LHCN-M2 (cell line): ENCODE results near the gene CDHR5. TPM values are rescaled to one million over a fixed set of nuclear protein-coding genes. Genes with fewer than 3 reads are reported as not detected.

Experiments used
- DNase-seq: peaks from one replicate; pipeline ENCODE4 v3.0.0-alpha.2; 2012; ENCODE audit warnings: low read depth
- total RNA-seq: library from RNA; depleted of rRNA; stranded (reverse); fragments of >200 nt; gene quantifications from 2 replicates; pipeline ENCODE4 v1.2.3, GENCODE V29; 2014

CDHR5 gene
- total RNA-seq, 1 experiment from 2014 or later, result not detected

DNA sequence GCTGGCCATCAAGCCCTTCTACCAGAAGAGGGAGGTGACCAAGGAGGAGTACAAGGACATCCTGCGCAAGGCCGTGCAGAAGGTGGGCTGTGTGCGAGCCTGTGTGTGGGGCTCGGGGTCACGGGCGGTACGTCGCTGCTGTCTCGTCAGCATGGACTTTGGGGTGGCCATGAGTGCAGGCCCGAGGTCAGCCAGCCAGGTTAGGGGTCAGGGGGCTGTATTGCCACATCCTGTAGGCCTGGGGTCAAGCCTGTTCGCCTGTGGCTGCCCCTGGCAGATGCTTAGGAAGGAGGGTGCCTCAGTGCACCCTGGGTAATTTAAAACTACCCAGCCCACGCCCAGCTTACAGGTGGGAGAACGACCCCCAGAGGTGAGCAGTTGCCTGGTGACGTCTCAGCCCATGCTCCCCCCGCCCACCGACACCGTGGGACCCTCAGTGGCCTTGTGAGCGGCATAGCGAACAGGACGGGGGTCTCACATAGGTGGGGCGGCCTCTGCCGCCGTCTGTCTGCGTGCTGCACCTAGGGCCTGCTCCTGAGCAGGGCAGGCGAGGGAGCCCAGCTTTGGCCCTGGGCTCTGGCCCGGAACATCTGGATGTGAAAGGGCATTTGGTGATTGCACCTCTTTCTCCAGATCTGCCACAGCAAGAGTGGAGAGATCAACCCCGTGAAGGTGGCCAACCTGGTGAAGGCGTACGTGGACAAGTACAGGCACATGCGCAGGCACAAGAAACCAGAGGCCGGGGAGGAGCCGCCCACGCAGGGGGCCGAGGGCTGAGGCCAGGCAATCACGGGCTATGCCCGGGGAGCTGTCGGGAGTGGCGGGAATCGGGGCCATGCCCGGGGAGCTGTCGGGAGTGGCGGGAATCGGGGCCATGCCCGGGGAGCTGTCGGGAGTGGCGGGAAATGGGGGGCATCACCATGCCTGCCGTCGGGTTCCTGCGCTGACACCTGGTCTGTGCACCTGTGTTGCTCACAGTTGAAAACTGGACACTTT is 13.5 kb downstream of the CDHR5 start:
- no peak for DNase-seq

GRCh38 chr11:610146-610801 is 14.5 kb downstream of the CDHR5 start:
- DNase-seq, result no peak

- no peak for DNase-seq
Measured at GRCh38 chr11:609341-609811, 15.4 kb downstream of the CDHR5 start.

DNA sequence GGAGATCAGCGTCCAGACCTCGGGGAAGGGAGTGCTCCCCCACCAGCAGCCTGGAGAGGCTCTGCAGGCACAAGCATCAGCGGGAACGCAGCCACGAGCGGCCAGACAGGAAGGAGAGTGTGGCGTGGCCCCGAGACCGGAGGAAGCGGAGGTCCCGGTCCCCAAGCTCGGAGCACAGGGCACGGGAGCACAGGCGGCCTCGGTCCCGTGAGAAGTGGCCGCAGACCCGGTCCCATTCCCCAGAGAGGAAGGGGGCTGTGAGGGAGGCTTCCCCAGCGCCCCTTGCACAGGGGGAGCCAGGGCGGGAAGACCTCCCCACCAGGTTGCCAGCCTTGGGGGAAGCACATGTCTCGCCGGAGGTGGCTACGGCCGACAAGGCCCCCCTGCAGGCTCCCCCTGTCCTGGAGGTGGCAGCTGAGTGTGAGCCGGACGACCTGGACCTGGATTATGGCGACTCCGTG is 15.9 kb downstream of the CDHR5 start:
- no peak for DNase-seq

GRCh38 chr11:607971-608659 is 16.6 kb downstream of the CDHR5 start:
- DNase-seq, result no peak

- DNase-seq, result no peak
Measured at GRCh38 chr11:607020-607780, 17.6 kb downstream of the CDHR5 start.

- DNase-seq, result no peak
Measured at GRCh38 chr11:606245-606644, 18.5 kb downstream of the CDHR5 start.

DNA sequence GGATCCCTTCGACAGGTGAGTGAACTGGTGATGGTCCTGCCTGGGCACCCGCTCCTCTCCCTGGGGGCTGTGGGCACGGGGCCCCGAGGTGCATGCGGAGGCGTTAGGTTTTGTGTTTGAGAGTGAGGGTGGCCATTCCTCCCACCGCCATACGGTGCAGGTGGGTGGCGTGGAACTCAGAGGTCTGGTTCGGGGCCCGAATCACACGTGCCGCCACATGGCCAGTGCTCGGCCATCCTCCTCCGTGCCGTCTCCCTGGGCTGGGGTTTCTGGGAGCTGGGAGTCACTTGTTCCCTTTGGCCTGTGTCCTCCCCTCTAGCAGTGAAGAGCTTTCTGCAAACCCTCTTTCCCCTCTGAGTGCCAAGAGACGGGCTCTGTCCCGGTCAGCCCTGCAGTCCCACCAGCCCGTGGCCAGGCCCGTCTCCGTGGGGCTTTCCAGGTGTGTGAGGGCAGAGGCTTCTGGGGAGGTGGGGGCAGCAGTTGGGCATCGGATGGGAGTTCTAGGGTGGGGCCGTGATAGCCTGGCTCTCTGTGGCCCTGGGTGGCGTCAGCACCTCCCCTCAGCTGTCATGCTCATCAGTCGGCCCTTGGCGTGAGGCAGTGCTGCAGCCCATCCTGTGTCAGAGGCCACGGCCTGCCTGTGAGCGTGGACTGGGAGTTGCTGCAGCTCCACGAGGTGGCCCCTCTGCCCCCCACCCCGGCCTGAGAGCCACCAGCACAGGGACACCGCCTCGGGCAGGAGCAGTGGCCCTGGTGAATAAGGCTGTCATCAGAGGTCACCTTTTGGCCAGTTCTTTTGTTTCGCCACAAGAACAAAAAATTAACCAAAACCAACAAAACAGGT is 19.2 kb downstream of the CDHR5 start:
- DNase-seq, result no peak

DNA sequence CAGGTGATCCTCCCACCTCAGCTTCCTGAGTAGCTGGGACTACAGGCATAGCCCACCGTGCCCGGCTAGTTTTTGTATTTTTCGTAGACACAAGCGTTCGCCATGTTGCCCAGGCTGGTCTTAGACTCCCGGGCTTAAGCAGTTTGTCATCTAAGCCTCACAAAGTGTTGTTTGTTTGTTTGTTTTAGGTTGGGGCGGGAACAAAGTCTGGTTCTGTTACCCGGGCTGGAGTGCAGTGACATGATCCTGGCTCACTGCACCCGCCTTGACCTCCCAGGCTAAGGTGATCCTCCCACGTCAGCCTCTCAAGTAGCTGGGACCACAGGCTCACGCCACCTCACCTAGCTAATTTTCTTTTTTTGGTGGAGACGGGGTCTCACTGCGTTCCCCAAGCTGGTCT is 21.6 kb downstream of the CDHR5 start:
- DNase-seq, result no peak

DNA sequence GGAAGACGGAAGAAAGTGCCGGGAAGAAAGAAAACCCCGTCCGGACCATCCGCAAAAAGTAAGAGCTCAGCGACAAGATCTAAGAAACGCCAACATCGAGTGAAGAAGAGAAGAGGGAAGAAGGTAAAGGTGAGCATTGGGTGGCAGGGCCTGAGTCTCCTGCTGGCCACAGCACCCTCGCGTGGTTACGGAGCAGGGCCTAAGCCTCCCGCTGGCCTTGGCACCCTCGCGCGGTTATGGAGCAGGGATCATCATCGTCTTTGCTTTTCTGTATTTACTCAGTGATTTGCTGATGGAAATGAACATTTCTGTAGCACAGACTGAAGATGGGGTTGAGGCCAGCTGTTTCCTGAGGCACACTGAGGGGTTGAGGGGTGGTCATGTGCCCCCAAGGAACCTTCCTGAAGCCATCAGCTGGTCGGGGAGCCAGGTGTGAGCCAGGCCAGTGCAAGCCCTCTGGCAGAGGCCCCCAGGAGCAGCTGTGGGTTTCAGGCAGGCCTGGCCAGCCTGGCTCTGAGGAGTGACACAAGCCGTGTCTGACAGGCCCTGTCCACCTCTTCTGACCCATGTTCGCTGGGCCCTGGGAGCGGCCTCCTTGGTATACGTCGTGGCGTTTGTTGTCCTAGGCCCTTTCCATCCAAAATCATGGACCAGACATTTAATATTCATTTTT is 23.0 kb downstream of the CDHR5 start:
- no peak for DNase-seq

GRCh38 chr11:598005-598680 is 26.6 kb downstream of the CDHR5 start:
- no peak for DNase-seq

DNA sequence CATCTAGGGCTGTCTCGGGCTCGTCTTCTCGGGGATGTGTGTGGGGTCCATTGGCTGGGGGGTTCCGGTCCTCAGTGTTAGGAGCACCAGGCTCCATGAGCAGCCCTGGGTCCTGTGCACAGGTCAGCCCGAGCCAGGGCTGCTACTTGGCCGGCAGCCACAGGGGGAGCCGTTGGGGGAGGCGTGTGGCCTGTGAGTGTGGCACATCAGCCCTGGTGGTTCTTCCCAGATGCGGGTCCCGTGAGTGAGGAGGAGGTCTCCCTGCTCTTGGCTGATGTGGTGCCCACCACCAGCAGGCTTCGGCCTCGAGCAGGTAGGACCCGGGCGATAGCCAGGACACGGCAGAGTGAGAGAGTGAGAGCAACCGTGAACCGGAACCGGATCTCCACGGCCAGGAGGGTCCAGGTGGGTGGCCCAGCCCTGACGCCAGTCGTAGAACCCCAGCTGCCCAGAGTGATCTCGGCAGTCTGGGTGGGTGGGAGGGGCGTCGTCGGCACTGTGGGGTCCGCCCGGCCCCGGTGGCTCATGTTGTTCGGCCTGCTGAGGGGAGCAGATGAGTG is 27.5 kb downstream of the CDHR5 start:
- no peak for DNase-seq

- no peak for DNase-seq
Measured at GRCh38 chr11:596374-596773, 28.4 kb downstream of the CDHR5 start.

DNA sequence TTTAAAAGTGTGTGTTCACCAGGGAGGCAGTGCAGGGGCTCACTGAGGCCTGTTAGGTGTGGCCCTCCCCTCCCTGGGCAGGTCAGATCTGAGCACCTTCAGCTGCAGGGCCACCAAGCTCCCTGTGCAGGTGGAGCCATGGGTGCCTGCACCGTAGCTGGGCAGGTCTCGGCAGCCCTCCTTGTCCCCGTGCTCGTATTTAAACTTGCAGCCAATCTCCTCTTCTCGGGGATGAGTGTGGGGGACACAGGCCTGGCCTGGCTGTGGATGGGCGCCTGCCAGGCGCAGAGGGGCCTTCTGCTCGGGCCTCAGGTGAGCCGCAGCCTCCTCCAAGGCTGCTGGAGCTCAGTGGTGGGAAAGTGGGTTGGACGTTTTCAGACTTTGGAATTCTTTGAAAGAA is 29.4 kb downstream of the CDHR5 start:
- no peak for DNase-seq

DNA sequence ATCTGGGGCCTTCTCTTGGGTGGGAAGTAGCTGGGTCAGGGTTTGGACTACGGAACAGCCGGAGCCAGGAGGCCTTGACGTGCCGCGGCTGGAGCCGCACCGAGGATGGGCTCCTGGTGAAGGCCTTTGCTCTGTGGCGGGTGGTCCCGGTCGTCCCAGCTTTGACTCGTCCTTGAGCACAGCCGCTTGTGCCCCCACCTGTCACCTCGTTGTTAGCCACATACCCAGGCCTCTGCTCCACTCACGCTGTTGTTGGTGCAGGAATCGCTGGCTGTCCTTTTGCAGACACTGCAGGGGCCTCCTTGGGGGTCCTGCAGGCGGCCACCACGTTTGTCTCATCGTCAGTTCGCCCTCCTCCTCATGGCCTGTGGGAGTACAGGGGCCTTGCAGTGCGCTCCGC is 31.4 kb downstream of the CDHR5 start:
- no peak for DNase-seq

DNA sequence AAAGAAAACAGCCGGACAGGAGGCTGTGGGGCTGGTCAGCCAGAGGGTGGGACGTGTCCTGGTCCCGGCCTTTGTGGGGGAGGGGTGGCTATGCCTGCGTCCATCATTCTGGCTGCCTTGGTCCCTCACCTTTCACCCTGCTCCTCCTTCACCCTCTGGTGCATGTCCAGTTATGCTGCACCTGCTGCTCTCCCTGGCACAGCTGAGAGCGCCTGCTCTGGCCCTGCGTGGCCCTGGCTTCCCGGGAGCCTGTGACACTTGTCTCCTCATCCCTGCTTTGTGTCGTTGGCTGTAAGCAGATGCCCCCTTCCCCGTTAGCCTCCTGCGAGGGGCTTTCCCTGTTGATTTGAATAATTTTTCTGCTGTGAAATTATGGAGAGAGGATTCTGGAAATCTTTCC is 31.8 kb downstream of the CDHR5 start:
- no peak for DNase-seq

GRCh38 chr11:592501-592900 is 32.3 kb downstream of the CDHR5 start:
- no peak for DNase-seq

GRCh38 chr11:590997-591396 is 33.8 kb downstream of the CDHR5 start:
- DNase-seq, result no peak

- DNase-seq, result no peak
Measured at GRCh38 chr11:589798-590197, 35.0 kb downstream of the CDHR5 start.
